H9 (cell line): ENCODE measurements around the gene TEX26. TPM values are rescaled to one million over a fixed set of nuclear protein-coding genes. Genes with fewer than 3 reads are reported as not detected.

ENCODE experiments used
- DNase-seq: peaks from one replicate; pipeline ENCODE4 v3.0.0-alpha.2; 2017
- H2AFZ ChIP-seq: one replicate; pipeline ENCODE4 v1.6.1; 2013; ENCODE audit warnings: mild to moderate bottlenecking, low read length, control low read depth, moderate library complexity
- H2AK5ac ChIP-seq: 2 replicates; pipeline ENCODE4 v1.6.1; 2013; ENCODE audit warnings: low read length, control low read depth, mixed read lengths; ENCODE audit not compliant: insufficient read length
- H2BK120ac ChIP-seq: one replicate; pipeline ENCODE4 v1.6.1; 2013; ENCODE audit warnings: low read depth, mild to moderate bottlenecking, low read length, control low read depth, inconsistent platforms; ENCODE audit not compliant: poor library complexity, severe bottlenecking
- H2BK12ac ChIP-seq: 2 replicates; pipeline ENCODE4 v1.6.1; 2013; ENCODE audit warnings: low read length, control low read depth, mixed read lengths, low read depth; ENCODE audit not compliant: insufficient read length
- H2BK15ac ChIP-seq: 2 replicates; pipeline ENCODE4 v1.6.1; 2013; ENCODE audit warnings: low read depth, low read length, control low read depth
- H2BK20ac ChIP-seq: one replicate; pipeline ENCODE4 v1.6.1; 2013; ENCODE audit warnings: low read depth, mild to moderate bottlenecking, low read length, control low read depth, inconsistent platforms; ENCODE audit not compliant: poor library complexity, severe bottlenecking
- H2BK5ac ChIP-seq: 2 replicates; pipeline ENCODE4 v1.6.1; 2013; ENCODE audit warnings: low read length, control low read depth, mixed read lengths; ENCODE audit not compliant: insufficient read length
- H3K14ac ChIP-seq: 2 replicates; pipeline ENCODE4 v1.6.1; 2013; ENCODE audit warnings: low read length, control low read depth; ENCODE audit not compliant: insufficient read depth
- H3K18ac ChIP-seq: 2 replicates; pipeline ENCODE4 v1.6.1; 2013; ENCODE audit warnings: low read depth, mild to moderate bottlenecking, mixed read lengths, low read length, control low read depth; ENCODE audit not compliant: insufficient read length
- H3K23ac ChIP-seq: 2 replicates; pipeline ENCODE4 v1.6.1; 2013; ENCODE audit warnings: low read length, control low read depth, mixed read lengths, low read depth; ENCODE audit not compliant: insufficient read length
- H3K23me2 ChIP-seq: 2 replicates; pipeline ENCODE4 v1.6.1; 2013; ENCODE audit warnings: low read depth, mild to moderate bottlenecking, mixed read lengths, low read length, control low read depth; ENCODE audit not compliant: insufficient read length, poor library complexity, severe bottlenecking
- H3K27ac ChIP-seq: 2 replicates; pipeline ENCODE4 v1.5.1; 2013; ENCODE audit warnings: low read length, control low read depth, mixed read lengths, low read depth; ENCODE audit not compliant: insufficient read length
- H3K27me3 ChIP-seq: 2 replicates; pipeline ENCODE4 v1.6.1; 2013; ENCODE audit warnings: low read length, control low read depth, inconsistent platforms; ENCODE audit not compliant: insufficient read depth
- H3K4ac ChIP-seq: 2 replicates; pipeline ENCODE4 v1.6.1; 2013; ENCODE audit warnings: low read depth, mild to moderate bottlenecking, control low read depth, inconsistent platforms, low read length, moderate library complexity
- H3K4me1 ChIP-seq: 2 replicates; pipeline ENCODE4 v1.6.1; 2013; ENCODE audit warnings: low read length, control low read depth, inconsistent platforms; ENCODE audit not compliant: insufficient read depth
- H3K4me2 ChIP-seq: 2 replicates; pipeline ENCODE4 v1.6.1; 2013; ENCODE audit warnings: low read length, control low read depth, mixed read lengths; ENCODE audit not compliant: insufficient read length, insufficient read depth
- H3K56ac ChIP-seq: 2 replicates; pipeline ENCODE4 v1.6.1; 2013; ENCODE audit warnings: low read depth, mild to moderate bottlenecking, mixed read lengths, low read length, control low read depth; ENCODE audit not compliant: insufficient read length
- H3K79me1 ChIP-seq: 2 replicates; pipeline ENCODE4 v1.6.1; 2013; ENCODE audit warnings: low read depth, mild to moderate bottlenecking, moderate library complexity, low read length, control low read depth, inconsistent platforms; ENCODE audit not compliant: insufficient read depth, poor library complexity, severe bottlenecking
- H3K79me2 ChIP-seq: 2 replicates; pipeline ENCODE4 v1.6.1; 2013; ENCODE audit warnings: low read length, control low read depth, inconsistent platforms; ENCODE audit not compliant: insufficient read depth
- H3K9ac ChIP-seq: 2 replicates; pipeline ENCODE4 v1.6.1; 2013; ENCODE audit warnings: low read length, control low read depth, mixed read lengths; ENCODE audit not compliant: insufficient read length; ENCODE audit errors: extremely low read depth
- H3K9me3 ChIP-seq: one replicate; pipeline ENCODE4 v1.6.1; 2013; ENCODE audit warnings: low read depth, low read length, inconsistent platforms; ENCODE audit not compliant: control insufficient read depth
- H3T11ph ChIP-seq: one replicate; pipeline ENCODE4 v1.6.1; 2013; ENCODE audit warnings: mild to moderate bottlenecking, low read length, control low read depth, inconsistent platforms
- H4K20me1 ChIP-seq: one replicate; pipeline ENCODE4 v1.6.1; 2013; ENCODE audit not compliant: control insufficient read depth, insufficient read length, insufficient read depth
- H4K5ac ChIP-seq: 2 replicates; pipeline ENCODE4 v1.6.1; 2013; ENCODE audit warnings: low read depth, mild to moderate bottlenecking, mixed read lengths, low read length, control low read depth; ENCODE audit not compliant: insufficient read length
- H4K8ac ChIP-seq: replicated peaks from 2 replicates; pipeline ENCODE4 v1.6.1; 2013; ENCODE audit warnings: low read length, control low read depth, mixed read lengths, low read depth; ENCODE audit not compliant: insufficient read length
- H4K91ac ChIP-seq: 2 replicates; pipeline ENCODE4 v1.6.1; 2013; ENCODE audit warnings: low read depth, mild to moderate bottlenecking, moderate library complexity, mixed read lengths, low read length, control low read depth; ENCODE audit not compliant: insufficient read length
- H3K27ac Mint-ChIP-seq, 3 experiments: 2 replicates in 2 of 3; 3 replicates in 1 of 3; pipeline ENCODE4 v1.8.0; 2020 to 2021; ENCODE audit warnings: mixed read lengths in 3 of 3, mild to moderate bottlenecking in 1 of 3, moderate library complexity in 1 of 3
- H3K27me3 Mint-ChIP-seq: 2 replicates; pipeline ENCODE4 v1.8.0; 2021; ENCODE audit warnings: low read depth, mild to moderate bottlenecking, moderate library complexity, mixed read lengths
- H3K36me3 Mint-ChIP-seq, 3 experiments: 2 replicates in 2 of 3; 3 replicates in 1 of 3; pipeline ENCODE4 v1.8.0; 2020 to 2021; ENCODE audit warnings: low read depth in 3 of 3, mixed read lengths in 3 of 3; ENCODE audit not compliant: insufficient read depth in 1 of 3
- H3K4me1 Mint-ChIP-seq, 2 experiments: 2 replicates each; pipeline ENCODE4 v1.8.0; 2020; ENCODE audit warnings: mixed read lengths in 2 of 2
- H3K4me3 Mint-ChIP-seq, 2 experiments: 2 replicates in 1 of 2; 3 replicates in 1 of 2; pipeline ENCODE4 v1.8.0; 2020 to 2021; ENCODE audit warnings: mild to moderate bottlenecking in 2 of 2, mixed read lengths in 2 of 2, moderate library complexity in 1 of 2
- H3K9me3 Mint-ChIP-seq, 2 experiments: 2 replicates in 1 of 2; 3 replicates in 1 of 2; pipeline ENCODE4 v1.8.0; 2020; ENCODE audit warnings: mild to moderate bottlenecking in 2 of 2, mixed read lengths in 2 of 2, moderate library complexity in 1 of 2
- WGBS: extraction: QIAGEN DNeasy Blood & Tissue Kit; methylation state at CpG from one replicate; pipeline ENCODE4 v1.1.7; 2013; ENCODE audit warnings: missing lambda C conversion rate, low lambda C conversion rate, mixed read lengths; ENCODE audit not compliant: insufficient read length; ENCODE audit errors: extremely low coverage; 5-methylcytosine and 5-hydroxymethylcytosine counted together
- total RNA-seq: library from RNA; stranded (reverse); gene quantifications from 2 replicates; pipeline ENCODE4 v1.2.1, GENCODE V29; 2021
- TF ChIP-seq, protein P1 (sequence below): fragments of 200-600 bp; sonication (generic); conservative IDR thresholded peaks from 3 replicates; pipeline ENCODE4 v1.8.0; 2021; ENCODE audit warnings: antibody characterized with exemption, mild to moderate bottlenecking

The TEX26 gene
- total RNA-seq, 1 experiment from 2014 or later: not detected

DNA sequence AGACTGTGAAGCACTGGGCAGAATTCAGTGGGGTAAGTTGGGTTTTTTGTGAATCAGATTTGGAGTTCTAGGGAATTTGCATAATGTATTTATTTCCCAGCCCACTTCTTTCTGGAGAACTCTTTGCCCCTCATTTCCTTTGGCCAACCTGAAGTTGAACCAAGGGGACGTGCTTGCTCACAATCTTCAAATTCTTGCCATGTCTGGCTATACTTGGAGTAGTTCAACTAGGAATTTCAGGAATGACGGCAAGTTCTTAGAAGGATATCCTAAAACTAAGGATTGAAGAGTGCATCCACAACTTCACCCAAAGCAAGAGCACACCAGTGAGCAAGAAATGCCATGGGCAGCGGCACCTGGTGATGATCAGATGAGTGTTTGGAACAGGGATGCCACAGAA is 88.5 kb downstream of the TEX26 start:
- no peak overlapping the region for H3K18ac ChIP-seq
- H4K8ac ChIP-seq: no peak overlapping the region
- H4K5ac ChIP-seq: no peak overlapping the region
- no peak overlapping the region for H3K4me2 ChIP-seq
- WGBS: no CpG with 5 or more reads among the region's 3 CpGs
- H3K14ac ChIP-seq: no peak overlapping the region
- no peak overlapping the region for H4K91ac ChIP-seq
- no peaks in the 10 kb centered on the region for H3K27me3 ChIP-seq
- H3T11ph ChIP-seq: no peak overlapping the region
- H3K4me3 Mint-ChIP-seq: no peak overlapping the region
- H3K27me3 Mint-ChIP-seq: no peaks in the 10 kb centered on the region
- DNase-seq: no peak
- H4K20me1 ChIP-seq: no peaks in the 10 kb centered on the region
- H2BK20ac ChIP-seq: no peak overlapping the region
- no peak overlapping the region for H2BK120ac ChIP-seq
- no peak overlapping the region for H3K9ac ChIP-seq
- no peak overlapping the region for H3K23ac ChIP-seq
- H3K4me1 ChIP-seq: no peaks in the 10 kb centered on the region
- H3K27ac ChIP-seq: no peak overlapping the region
- no peak overlapping the region for H3K56ac ChIP-seq
- no peak overlapping the region for H2BK15ac ChIP-seq
- no peak overlapping the region for H2BK5ac ChIP-seq
- TF ChIP-seq, protein P1, sequence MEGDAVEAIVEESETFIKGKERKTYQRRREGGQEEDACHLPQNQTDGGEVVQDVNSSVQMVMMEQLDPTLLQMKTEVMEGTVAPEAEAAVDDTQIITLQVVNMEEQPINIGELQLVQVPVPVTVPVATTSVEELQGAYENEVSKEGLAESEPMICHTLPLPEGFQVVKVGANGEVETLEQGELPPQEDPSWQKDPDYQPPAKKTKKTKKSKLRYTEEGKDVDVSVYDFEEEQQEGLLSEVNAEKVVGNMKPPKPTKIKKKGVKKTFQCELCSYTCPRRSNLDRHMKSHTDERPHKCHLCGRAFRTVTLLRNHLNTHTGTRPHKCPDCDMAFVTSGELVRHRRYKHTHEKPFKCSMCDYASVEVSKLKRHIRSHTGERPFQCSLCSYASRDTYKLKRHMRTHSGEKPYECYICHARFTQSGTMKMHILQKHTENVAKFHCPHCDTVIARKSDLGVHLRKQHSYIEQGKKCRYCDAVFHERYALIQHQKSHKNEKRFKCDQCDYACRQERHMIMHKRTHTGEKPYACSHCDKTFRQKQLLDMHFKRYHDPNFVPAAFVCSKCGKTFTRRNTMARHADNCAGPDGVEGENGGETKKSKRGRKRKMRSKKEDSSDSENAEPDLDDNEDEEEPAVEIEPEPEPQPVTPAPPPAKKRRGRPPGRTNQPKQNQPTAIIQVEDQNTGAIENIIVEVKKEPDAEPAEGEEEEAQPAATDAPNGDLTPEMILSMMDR: no peak
- H3K9me3 ChIP-seq: no peaks in the 10 kb centered on the region
- no peaks in the 10 kb centered on the region for H3K79me2 ChIP-seq
- H3K4me1 Mint-ChIP-seq: peaks cover 4 to 6% of the 10 kb centered on the region in 2 experiments; a peak in 2 of 4 replicates
- no peak overlapping the region for H2AFZ ChIP-seq
- no peaks in the 10 kb centered on the region for H3K23me2 ChIP-seq
- no peak overlapping the region for H2AK5ac ChIP-seq
- 0 out of 7 replicates have a peak overlapping the region, but pooled peaks of 1 of the 3 experiments have one; percentile 14 for H3K27ac Mint-ChIP-seq
- H3K4ac ChIP-seq: no peak overlapping the region
- H3K79me1 ChIP-seq: no peaks in the 10 kb centered on the region
- H3K9me3 Mint-ChIP-seq: no peaks in the 10 kb centered on the region
- no peak overlapping the region for H2BK12ac ChIP-seq
- no peaks in the 10 kb centered on the region; a peak in 1 of 7 replicates for H3K36me3 Mint-ChIP-seq
